ENCODE results near the gene PNKD. TPM values are rescaled to one million over a fixed set of nuclear protein-coding genes. Genes with fewer than 3 reads are reported as not detected.

PNKD gene
- total RNA-seq, 1 experiment from 2014 or later: 58.1 TPM

- TF ChIP-seq REST (IDR thresholded peaks at IDR 0.05; ENCODE audit: low read depth) (no peak), CEBPB (IDR thresholded peaks at IDR 0.05; ENCODE audit: low read depth) (no peak), POLR2AphosphoS5 (IDR thresholded peaks at IDR 0.05; ENCODE audit: low read depth, low read length) (no peak)
These were observed 64.2 kb downstream of the PNKD start (continued) for GRCh38 chr2:218334531-218334930.

- no peak overlapping the region for H3K27ac ChIP-seq (ENCODE audit: low read depth, low read length)
- H3K27me3 ChIP-seq (ENCODE audit: insufficient read depth, low read length): no peaks in the 10 kb centered on the region
- intact Hi-C loops (cut with micrococcal nuclease): no loop called here
- ATAC-seq (no peak), DNase-seq (ENCODE audit: low read depth, low spot score) (no peak)
- ChIA-PET POLR2A (no interaction called here), CTCF (no interaction called here), RAD21 (ENCODE audit: low non-redundant PET in 1 of 2, low total read pairs in 2 of 2, uncharacterized antibody in 2 of 2, unreplicated experiment in 2 of 2) (no interaction called here)
- BruUV-seq (replicated peaks): no TSS peak
- peaks cover 7% of the 10 kb centered on the region in 2 experiments; a peak in 2 of 4 replicates for H3K4me1 ChIP-seq (ENCODE audit: control insufficient read depth in 1 of 2, insufficient read depth in 2 of 2, low read length in 2 of 2)
- no peak overlapping the region for H2AFZ ChIP-seq (ENCODE audit: low read depth, low read length, poor library complexity, severe bottlenecking)
- no peaks in the 10 kb centered on the region for H3K9me2 ChIP-seq (ENCODE audit: insufficient read depth)
- H3K36me3 ChIP-seq (ENCODE audit: control insufficient read depth in 1 of 2, insufficient read depth in 2 of 2, low read length in 2 of 2): no peaks in the 10 kb centered on the region
- H3K9me3 ChIP-seq (ENCODE audit: control insufficient read depth in 1 of 2, insufficient read depth in 1 of 2, low read depth in 1 of 2, low read length in 2 of 2): no peaks in the 10 kb centered on the region
- no peaks in the 10 kb centered on the region for H3K79me2 ChIP-seq (ENCODE audit: insufficient read depth, low read length)
- TF ChIP-seq MAX (IDR thresholded peaks at IDR 0.05) (no peak), EZH2phosphoT487 (IDR thresholded peaks at IDR 0.05; ENCODE audit: borderline replicate concordance) (no peak), EZH2 (IDR thresholded peaks at IDR 0.05) (no peak), SRF (IDR thresholded peaks at IDR 0.05; ENCODE audit: low read depth) (no peak), CEBPB (IDR thresholded peaks at IDR 0.05; ENCODE audit: low read depth) (no peak), SP1 (IDR thresholded peaks at IDR 0.05; ENCODE audit: low read depth) (no peak)
- H3K9ac ChIP-seq (ENCODE audit: low read length): no peak overlapping the region
- no peak overlapping the region for H3K4me3 ChIP-seq (replicated peaks in 1 of 2; ENCODE audit: low read depth in 1 of 2, low read length in 2 of 2)
- H3K4me2 ChIP-seq (ENCODE audit: low read length): no peak overlapping the region
- H4K20me1 ChIP-seq (ENCODE audit: insufficient read depth): no peaks in the 10 kb centered on the region
These were observed 70.3 kb downstream of the PNKD start for GRCh38 chr2:218340656-218341055.
